Measurements from ENCODE around the gene PFKFB1.

DNA sequence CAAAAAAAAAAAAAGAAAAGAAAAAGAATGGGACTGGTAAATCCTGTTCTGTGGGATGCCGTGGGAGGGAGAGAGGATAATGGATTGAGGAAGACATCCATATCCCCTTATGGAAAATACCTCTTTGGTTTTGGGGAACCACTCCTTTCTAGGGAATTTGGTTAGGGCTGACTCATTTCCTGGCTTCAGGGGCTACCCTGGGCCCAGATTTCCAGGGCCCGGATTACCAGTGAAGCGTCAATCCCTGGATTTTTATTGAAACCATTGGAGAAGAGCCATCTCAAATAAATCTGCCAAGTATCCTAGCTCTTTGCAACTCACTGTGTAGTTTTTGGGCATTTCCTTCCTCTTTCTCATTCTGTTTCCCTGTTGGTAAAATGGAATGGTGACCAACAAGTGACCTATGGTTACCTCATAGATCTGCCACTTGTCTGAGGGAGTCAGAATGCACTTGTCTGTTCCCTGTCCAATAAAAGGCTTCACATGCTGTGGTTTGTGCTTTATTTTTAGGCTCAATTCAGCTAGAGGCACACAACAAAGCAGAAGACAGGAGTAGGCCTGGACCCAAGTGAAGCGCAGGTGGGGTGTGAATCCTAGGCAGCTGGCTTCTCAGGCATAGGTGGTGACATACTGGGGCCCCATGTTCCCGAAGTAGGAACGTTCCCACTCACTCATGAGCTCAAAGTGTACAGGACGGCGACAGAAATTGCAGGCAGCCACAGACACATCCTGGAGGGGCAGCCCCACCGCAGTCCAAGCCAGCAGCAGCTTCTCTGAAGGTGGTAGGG lies 14.8 kb upstream of the PFKFB1 start:
- TF ChIP-seq, protein P1, sequence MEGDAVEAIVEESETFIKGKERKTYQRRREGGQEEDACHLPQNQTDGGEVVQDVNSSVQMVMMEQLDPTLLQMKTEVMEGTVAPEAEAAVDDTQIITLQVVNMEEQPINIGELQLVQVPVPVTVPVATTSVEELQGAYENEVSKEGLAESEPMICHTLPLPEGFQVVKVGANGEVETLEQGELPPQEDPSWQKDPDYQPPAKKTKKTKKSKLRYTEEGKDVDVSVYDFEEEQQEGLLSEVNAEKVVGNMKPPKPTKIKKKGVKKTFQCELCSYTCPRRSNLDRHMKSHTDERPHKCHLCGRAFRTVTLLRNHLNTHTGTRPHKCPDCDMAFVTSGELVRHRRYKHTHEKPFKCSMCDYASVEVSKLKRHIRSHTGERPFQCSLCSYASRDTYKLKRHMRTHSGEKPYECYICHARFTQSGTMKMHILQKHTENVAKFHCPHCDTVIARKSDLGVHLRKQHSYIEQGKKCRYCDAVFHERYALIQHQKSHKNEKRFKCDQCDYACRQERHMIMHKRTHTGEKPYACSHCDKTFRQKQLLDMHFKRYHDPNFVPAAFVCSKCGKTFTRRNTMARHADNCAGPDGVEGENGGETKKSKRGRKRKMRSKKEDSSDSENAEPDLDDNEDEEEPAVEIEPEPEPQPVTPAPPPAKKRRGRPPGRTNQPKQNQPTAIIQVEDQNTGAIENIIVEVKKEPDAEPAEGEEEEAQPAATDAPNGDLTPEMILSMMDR (conservative IDR thresholded peaks at IDR 0.05 in 1 of 2, IDR thresholded peaks at IDR 0.05 in 1 of 2; ENCODE audit: extremely low read depth in 1 of 2, insufficient read depth in 1 of 2, low read depth in 1 of 2, low read length in 2 of 2): no peak
- TF ChIP-seq EZH2 (IDR thresholded peaks at IDR 0.05; ENCODE audit: borderline replicate concordance, low read length): no peak
